Left forelimb (tissue), 1 donor: ENCODE results near the gene UBAP1L.
"Not testable (repeated sequence)": the region's sequence is repeated elsewhere in the genome, so short reads cannot be mapped to it uniquely, and the experiment has no call there.

Source experiments
- DNase-seq: peaks from one replicate; pipeline ENCODE4 v3.0.0-alpha.2; 2018; ENCODE audit warnings: low spot score

The UBAP1L gene

DNA sequence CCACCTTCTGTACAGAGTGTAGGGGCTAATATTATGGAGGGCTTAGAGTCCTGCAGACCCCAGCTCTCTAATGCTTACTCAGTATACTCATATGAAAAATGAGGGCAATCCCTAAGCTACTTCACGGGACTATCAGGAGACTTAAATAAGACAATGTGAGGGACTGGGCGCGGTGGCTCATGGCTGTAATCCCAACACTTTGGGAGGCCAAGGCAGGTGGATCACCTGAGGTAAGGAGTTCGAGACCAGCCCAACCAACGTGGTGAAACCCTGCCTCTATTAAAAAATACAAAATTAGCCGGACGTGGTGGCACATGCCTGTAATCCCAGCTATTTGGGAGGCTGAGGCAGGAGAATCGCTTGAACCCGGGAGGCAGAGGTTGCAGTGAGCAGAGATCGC is 15.2 kb downstream of the UBAP1L start:
- DNase-seq, result not testable (repeated sequence)

DNA sequence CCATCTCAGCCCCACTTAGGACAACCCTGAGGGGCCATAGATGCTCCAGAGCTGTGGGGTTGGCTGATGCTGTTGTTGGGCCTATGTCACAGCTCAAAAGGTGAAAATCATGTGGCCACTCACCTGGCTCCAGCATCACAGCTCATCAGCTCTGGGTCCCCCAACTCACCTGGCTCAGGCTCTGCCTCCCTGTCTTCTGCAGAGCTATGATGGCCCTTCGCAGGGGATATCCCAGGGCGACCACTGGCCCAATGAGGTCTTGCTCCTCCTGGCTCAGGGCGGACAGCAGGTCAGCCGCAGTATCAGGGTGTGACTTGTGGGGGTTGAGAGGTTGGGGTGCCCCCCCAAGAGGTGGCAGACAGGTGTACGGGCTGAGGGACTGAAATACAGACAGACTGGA is 15.7 kb downstream of the UBAP1L start:
- DNase-seq, result no peak

DNA sequence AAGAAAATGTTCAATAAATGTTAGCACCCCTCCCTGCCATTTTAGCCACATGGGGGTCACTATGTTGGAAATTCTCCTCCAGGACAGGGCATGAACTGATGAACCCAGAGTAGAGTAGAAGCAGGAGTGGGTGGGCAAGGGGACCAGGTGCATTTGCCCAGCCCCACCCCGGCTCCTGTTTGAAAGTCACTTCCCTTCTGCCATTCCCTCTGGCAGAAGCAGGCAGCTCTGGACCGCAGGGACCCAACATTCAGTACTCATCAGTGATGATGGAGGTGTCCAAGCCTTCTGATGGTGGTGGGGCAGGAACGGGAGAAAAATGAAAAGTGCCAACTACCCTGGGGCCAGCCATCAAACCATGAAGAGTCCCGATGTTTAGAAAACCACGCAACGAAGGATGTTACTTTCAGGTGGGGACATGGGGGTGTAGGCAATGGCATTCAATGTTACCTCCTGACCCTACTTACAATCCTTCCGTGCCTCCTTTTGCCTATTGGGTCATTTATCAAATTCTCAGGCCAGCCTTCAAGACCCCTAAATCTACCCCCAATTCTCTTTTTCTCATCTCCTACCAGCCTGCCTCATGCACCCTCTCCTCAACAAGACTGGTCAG is 17.2 kb downstream of the UBAP1L start:
- no peak for DNase-seq

DNA sequence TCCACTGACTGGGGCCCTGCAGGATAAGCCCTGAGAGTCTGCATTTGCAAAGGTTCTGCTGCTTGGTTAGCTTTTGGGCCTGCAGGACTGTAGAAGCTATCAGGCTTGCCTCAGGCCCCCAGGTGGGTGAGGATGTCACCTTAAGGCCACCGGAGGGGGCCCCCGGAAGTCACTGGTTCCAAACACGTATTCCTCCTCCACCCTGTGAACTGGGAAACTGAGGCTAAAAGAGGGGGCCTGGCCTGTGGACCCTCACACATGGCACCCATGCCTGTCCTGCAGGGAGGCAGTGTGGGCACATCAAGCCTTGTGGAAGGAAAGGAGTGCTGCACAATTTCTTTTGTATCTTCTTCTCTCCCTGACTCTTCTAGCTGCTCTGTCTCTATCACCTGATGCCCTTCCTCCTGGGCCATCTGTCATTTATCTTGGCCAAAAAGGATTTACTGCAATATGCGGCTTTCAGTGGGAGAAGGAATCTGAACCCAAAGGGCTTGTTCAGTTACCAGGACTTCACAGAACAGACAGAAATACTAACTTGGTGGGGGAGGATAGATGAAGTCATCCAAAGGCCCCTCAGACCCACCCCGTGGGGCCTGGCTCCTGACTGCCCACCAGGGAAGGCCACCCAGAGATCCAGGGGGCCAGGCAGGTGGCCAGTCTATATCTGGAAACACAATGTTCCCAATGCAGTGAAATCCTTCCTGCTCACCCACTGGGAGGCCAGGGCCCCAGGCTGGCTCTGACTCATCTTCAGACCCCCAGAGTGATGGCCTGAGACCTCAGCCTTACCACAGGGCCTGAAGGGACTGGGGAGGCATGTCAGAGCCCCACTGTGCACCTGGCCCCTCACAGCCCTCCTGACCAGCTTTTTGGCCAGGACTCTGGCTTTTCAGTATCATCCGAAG is 18.3 kb downstream of the UBAP1L start:
- DNase-seq, result no peak

DNA sequence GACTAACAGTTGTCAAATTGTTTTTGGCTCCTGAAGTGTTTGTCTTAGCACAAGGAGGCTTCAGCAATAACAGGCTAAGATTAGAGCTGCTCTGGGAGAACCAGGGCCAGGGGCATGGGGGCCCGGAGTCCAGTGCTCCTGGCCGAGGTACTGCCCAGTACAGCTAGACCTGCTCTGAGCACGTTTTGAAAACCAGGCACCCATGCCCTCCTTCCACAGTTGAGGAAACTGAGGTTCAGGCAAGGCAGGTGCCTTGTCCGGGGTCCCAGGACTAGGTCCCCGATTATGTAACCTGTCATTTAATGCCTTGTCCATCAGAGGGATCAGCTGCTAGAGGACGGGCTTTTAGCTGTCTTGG is 19.3 kb downstream of the UBAP1L start:
- DNase-seq, result no peak

DNA sequence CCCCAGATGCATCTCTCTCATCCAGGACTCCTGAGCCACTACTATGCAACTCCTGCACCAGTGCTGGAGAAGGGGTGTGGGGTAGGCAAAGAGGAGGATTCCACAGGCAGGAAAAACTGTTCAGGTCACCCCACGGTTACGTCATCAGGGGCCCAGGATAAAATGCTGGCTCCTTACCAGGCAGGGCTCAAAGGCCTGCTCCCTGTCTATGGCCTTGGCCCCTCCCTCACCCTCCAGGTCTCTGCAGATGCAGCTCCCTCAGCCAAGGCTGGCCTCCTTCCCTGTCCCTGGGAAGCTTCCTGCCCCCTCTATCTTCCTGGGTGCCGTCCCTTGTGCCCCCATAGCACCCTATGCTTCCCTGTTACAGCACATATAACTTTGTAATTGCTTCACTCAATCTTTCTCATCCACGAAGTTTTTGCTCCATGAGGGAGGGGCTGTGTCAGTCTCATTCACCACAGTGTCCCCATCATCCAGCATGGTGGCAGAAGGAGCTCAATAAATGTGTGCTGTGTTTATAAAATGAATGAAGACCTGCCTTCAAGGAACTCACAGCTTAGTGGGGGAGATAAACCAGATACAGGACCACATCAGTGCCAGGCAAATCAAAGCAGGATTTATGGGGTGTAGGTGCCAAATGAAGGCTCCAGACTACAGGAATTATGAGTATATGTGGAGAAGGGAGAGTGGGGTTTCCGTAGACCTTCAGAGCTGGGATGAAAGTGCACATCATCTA is 19.8 kb downstream of the UBAP1L start:
- no peak for DNase-seq

DNA sequence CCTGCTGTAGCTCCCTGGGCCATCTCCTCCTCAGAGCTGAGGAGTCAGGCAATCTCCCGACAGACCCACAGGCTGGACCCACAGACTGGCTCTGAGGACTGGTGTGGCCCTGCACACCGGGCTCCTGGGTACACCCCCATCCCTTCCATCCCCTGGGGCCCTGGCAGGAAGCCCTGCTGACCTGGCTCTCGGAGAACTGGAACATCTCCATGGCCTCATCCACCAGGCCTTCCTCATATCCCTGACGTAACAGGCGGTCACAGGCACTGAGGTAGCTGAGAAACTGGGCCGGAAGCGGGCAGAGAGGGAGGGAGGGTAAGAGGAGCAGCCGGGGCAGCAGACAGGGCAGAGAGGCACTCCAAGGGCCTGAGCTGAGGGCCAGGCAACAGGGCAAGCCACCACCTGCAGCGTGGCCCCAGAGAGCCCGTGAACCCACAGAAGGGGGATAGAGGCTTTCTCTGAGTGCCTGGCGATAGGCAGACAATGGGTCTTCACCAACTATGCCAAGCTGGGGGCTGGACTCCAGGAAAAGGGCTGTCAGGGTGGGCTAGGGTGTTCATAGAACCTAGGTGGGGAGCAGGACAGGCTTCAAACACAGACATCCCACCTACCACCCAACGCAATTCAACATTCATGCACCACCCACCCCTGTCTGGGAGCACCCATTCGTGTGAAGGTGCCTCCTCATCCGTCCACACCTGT is 20.6 kb downstream of the UBAP1L start:
- no peak for DNase-seq

DNA sequence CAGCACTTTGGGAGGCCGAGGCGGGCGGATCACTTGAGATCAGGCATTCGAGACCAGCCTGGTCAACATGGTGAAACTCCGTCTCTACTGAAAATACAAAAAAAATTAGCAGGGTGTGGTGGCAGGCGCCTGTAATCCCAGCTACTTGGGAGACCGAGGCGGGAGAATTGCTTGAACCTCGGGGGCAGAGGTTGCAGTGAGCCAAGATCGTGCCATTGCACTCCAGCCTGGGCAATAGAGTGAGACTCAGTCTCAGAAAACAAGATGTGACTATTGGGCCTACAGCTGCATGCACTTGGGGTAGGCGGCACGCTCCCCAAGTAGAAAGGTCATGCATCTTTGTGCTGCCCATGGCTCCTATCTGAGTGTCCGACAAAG is 21.2 kb downstream of the UBAP1L start:
- DNase-seq, result not testable (repeated sequence)

DNA sequence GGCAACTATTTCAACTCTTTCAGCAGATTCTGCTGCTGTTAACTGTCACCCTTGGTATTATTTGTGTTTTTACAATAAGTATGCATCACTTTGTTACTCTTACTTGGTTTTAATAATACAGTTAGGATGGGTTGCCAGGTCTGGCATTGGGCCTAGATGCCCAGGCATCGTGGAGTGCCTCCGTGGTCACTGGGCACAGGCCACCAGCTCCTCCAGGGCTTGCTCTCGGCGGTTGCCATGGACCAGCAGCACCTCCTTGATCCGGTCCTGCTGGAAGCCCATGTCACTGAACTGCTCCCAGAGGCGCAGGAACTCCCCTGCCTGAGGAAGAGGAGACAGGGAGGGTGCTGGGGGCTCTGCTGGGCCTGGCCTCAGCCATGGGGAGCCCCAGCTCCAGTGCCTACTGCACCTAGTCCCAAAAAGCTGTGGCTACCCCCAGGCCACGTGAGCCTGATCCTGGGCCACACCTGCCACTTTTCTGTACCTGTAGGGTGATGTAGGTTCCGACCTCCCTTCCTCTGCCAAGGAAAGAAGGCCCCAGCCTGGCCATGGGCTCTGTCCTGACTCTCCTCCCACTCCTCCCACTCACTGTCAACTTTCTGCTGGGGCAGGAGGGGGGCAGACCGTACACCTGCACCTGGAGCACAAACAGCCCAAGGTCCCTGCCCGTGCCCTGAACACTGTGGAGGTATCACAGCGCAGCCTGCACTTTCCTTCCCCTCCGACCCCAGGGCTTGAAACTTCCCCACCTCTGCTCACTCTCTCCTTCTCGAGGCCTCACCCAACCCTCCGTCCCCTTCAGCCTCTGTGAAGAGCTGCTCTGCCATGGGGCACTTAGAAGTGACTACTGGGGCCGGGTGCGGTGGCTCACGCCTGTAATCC is 21.8 kb downstream of the UBAP1L start:
- no peak for DNase-seq

DNA sequence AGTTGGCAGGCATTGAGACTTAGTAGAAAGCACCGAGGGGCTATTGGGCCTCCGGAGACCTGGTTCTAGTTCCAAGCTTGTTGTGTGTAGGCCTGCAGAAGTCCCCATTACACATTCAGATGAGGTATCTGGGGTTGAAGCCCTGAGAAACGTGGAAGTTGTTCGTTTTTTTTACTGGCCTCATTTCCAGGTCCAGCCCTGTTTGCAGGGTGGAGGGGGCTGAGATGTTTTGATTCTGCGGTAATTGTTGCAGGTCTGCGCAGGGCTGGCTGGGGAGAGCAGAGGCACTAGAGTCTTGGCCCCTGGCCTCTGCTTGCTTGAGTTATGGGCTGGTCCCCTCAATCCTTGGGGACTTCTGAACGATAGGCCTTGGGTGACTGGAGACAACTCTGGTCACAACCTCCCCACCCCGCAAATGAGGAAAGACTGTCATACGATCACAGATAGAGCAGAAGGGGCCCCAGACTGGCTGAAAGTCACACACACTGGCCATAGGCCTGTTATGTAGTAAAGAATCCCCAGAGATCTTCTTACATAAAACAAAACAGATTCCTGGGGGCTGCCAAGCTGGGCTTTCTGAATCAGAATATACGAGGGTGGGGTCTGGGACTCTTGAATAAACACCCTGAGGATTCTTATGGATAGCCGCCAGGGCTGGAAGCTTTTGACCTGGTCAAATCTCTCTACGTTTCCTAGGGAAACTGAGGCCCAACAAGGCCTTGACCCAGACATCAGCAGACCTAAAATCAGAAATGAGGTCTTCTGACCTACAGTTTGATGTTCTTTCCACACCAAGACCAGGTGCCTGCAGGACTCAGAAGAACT is 22.8 kb downstream of the UBAP1L start:
- no peak for DNase-seq

DNA sequence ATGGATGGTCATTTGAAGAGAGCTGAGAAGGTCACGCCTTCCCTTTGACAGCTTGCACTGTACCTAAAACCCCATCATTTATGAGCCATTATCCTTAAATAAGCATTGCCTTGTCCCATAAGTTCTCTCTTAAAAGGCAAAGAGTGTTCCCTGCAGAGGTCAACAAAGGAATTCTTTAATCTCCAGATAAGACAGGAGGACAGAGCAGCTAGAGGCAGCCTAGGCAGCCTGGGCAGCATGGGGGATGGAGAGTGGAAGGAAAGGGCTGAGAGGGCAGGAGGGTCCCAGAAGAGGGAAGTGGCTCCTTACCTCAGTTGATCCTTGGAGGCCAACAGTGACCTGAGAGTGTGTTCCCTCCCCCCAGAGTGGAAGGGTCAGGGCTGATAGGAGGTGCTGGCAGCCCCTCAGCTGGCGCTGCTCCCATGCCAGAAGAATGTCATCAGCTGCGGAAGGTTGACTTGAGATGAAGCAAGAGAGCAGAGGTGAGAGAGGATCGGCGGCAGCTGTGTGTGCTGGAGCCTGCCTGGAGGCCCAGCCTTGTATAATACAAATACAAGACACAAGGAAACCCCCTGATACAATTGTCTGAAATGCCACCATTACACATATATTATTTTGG is 25.7 kb downstream of the UBAP1L start:
- no peak for DNase-seq

DNA sequence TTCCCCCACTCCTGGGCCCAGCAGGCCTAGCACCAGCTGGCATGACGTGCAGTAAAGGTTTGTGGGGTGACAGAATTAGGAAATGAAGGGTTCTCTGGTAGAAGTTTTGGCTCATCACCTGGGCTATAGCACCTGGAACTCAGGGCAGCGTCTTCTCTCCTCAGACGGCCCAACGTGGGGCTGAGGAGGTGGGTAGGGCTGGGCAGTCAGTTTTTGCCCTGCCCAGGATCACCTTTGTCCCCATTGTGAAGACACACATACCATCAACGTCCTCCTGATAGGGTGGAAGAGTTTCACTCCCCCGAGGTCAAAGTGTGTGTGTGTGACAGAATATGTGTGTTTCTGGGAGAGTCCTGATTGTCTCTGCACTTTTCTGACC is 26.4 kb downstream of the UBAP1L start:
- DNase-seq, result no peak

DNA sequence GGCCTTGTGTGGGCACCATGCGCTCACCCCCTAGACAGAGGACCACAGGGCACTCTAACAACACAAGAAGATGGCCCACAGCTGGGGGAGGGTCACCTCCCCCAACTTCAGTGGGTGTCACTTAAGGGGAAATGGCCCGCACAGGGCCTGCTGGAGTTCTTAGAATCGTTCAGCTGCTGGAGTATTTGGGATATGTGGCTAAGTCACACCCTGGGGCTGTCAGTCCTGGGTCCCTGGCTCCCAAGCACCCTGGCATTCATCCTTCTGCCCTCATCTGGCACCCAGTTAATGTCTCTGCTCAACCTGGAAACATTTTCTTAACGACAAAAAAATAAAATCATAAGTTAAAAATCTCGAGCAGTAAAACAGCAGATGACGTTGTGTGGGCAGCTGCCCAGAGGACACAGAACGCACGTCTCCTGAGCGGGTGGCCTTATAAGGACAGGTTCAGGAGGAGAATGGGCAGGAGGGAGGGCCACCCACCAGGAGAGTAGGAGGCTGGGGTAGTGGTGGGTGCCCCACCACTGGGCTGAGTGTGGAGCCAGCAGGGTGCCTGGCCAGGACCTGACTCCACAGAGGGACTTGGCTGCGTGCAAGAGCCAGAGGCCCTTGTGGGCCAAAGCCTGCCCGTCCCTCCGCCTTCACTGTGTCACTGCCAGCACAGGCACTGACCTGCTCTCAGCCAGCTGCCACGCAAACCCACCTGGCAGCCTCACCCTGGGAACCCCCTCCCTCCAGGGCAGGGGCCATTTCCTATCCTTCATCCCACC is 26.9 kb downstream of the UBAP1L start:
- DNase-seq, result no peak

DNA sequence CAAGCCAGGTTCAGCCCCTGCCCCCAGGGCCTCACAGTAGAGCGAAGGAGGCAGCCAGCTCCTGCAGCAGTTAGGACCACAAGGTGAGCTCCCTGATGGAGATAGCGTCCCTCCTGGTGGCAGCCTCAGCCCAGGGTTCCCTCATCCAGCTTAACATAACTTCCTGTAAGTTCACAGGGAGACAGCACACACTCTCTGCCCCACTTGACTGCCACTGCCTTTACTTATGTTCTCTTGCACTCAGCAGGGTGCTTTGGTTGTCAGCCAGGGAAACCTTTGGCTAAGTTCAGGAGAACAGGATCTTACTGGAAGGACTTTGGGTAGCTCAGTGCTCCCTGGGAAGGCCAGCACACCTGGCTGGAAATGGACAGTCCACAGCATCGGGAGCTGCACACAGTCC is 27.6 kb downstream of the UBAP1L start:
- DNase-seq, result no peak

DNA sequence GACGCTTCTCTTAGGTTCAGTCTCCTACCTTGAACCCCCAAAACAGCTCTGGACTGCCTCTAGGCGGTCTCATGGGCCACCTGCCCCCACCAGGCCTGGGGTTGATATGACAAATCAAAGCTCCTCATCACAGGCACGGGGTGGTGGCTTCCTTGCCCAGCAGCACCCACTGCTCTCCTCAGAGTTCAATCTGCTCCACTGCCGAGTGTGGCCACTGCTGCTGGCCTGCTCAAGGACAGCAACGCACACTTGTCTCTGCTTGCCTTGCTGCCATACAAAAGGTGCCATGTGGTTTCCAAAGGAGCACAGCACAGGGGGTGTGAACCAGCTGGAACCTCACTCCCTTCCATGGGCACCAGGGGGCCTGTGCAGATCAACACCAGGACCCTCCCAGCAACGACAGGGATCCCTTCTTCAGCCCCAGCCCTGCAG is 28.3 kb downstream of the UBAP1L start:
- no peak for DNase-seq

DNA sequence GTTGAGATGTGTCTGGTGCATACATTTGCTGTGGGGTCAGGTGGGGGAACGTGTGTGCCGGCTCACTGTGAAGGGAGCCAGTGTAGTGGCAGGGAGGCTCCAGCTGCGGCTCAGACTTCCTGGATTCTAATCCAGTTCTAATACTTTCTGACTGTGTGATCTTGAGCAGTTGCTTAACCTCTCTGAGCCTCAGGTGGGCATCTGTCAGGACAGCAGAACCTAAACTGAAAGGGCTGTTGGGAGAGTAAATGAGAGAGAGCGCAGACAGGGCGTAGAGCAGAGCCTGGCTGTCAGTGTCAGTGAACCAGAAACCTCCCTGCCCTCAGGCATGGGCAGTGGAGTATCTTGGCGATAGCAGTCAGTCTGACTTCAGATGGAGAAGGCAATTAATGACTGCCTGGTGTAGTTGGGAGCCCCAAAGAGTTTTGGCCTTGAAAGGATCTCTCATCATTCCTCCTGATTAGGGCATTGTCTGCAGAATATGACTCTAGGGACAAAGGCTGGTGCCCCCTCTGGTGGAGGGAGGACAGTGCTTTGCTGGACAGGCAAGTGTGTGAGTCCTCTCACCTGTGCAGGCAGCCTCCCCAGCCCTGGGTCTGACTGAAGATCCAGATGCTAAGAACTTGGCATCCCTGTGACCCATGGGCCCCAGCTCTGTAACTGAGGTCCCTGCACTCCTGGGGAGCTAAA is 28.9 kb downstream of the UBAP1L start:
- no peak for DNase-seq

DNA sequence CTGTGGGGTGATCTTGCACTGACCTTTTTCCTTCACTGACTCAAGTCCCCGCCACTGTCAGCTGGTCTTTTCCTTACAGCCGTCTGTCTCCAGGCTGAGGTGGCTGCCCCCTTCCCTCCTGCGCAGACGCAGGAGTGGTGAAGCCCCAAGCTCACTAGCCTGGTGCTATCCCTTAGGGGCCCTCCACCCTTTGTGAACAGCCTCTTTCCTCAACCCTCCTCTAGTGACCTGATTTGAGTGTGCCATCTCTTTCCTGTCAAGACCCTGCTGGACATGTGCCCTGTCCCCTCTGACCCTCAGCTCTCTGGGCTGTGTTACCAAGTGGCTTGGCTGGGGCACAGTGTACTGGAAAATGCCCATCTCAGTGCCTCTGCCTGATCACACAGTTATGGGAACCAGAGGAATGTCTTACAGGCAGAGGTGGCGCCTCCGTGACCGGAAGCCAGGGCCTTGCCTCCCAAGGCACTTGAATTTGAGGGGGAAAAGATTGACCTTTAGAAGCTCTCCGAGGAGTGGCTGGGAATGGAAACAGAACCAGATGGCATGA is 29.7 kb downstream of the UBAP1L start:
- no peak for DNase-seq

DNA sequence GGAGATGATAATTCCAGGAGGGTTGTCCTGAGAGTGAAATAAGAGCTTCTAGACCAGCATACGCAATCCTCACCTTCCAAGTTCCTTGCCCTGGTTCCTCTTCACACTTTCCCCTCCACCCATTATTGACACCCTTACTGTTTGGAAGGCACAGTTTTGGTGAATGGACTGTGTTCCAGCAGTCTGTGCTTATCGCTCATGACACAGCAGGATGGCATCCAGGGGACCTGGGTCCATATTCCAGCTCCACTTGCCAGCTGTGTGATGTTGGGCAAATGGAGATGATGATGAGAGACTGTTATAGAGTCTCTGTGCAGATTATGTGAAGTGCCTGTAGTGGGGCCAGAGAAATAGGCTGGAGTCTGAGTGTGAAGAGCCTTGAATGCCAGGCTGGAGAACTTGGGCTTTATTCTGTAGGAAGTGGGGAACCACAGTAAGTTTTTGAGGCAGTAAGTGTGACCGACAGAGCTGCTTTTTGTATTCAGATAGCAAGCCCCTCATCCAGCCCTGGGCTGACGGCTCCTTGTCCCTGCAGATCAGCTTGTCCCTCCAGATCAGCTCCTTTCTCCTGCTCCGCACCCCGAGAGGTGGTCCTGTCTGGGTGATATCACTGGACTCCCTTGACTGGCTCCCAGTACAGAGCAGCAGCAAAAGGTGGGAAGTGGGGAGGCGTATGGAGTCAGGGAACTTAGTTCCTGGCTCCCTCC is 30.3 kb downstream of the UBAP1L start:
- DNase-seq, result no peak
